BJ (cell line): ENCODE measurements around the gene GPR15. TPM values are rescaled to one million over a fixed set of nuclear protein-coding genes. Genes with fewer than 3 reads are reported as not detected.

Experiments
- CTCF ChIA-PET: fragments of 350-600 bp; formaldehyde crosslinking; extraction: SDS; loops from one replicate; lab custom pipeline; 2021; ENCODE audit warnings: antibody characterized with exemption, inconsistent platforms; lab: Yijun Ruan, JAX
- POLR2A ChIA-PET: fragments of 300-600 bp; sonication (Branson Sonifier 250); formaldehyde crosslinking; extraction: SDS; loops from one replicate; lab custom pipeline; 2021; ENCODE audit warnings: antibody characterized with exemption; lab: Charles Lee
- DNase-seq: peaks from one replicate; pipeline ENCODE4 v3.0.0-alpha.2; 2011; ENCODE audit warnings: low read depth
- H3K27me3 ChIP-seq: 2 replicates; pipeline ENCODE4 v1.6.0; 2011; ENCODE audit warnings: low read length; ENCODE audit not compliant: control insufficient read depth, insufficient read depth
- H3K36me3 ChIP-seq: 2 replicates; pipeline ENCODE4 v1.5.1; 2011; ENCODE audit warnings: low read length; ENCODE audit not compliant: control insufficient read depth, insufficient read depth
- H3K4me3 ChIP-seq: 2 replicates; pipeline ENCODE4 v1.5.1; 2011; ENCODE audit warnings: low read depth, mild to moderate bottlenecking, control low read depth, low read length
- CTCF ChIP-seq: IDR thresholded peaks from 2 replicates; pipeline ENCODE4 v1.5.1; 2011; ENCODE audit warnings: low read depth, mild to moderate bottlenecking, control low read depth, inconsistent platforms, low read length, moderate library complexity; ENCODE audit not compliant: insufficient read depth
- polyA plus RNA-seq: library from polyadenylated mRNA; depleted of rRNA; stranded (reverse); fragments of >200 nt; gene quantifications from 2 replicates; pipeline ENCODE4 v1.2.3, GENCODE V29; 2011

The GPR15 gene
- polyA plus RNA-seq, 1 experiment, result not detected

GRCh38 chr3:98577178-98577895, 45.6 kb downstream of the GPR15 start:
- TF ChIP-seq CTCF, result no peak
- Histone ChIP-seq H3K4me3 (no peak overlapping the region), H3K36me3 (peaks cover 2% of the 10 kb centered on the region), H3K27me3 (no peaks in the 10 kb centered on the region)
- POLR2A ChIA-PET, result interaction anchor here (0.5 kb wide), 1 partner anchor 12 kb away, joined by 7 read pairs; no protein-coding TSS in a partner anchor
- CTCF ChIA-PET, result no interaction called here
- peak; percentile 25 for DNase-seq

GRCh38 chr3:98580401-98581386, 48.9 kb downstream of the GPR15 start:
- peaks cover 2% of the 10 kb centered on the region for H3K36me3 ChIP-seq
- POLR2A ChIA-PET, result no interaction called here
- DNase-seq, result no peak
- H3K27me3 ChIP-seq, result no peaks in the 10 kb centered on the region
- no peak for TF ChIP-seq CTCF
- CTCF ChIA-PET, result interaction anchor here (1.0 to 1.5 kb wide), 3 partner anchors 16 to 21 kb away, joined by 3 to 5 read pairs (median 3); no protein-coding TSS in a partner anchor
- no peak overlapping the region for H3K4me3 ChIP-seq

- no peak for TF ChIP-seq CTCF
- Histone ChIP-seq H3K27me3 (no peaks in the 10 kb centered on the region), H3K36me3 (peaks cover 2% of the 10 kb centered on the region), H3K4me3 (no peak overlapping the region)
- POLR2A ChIA-PET, result no interaction called here
- no peak for DNase-seq
- CTCF ChIA-PET, result interaction anchor here (1.0 to 1.5 kb wide), 3 partner anchors 15 to 20 kb away, joined by 3 to 5 read pairs (median 3); no protein-coding TSS in a partner anchor
Observed at GRCh38 chr3:98581474-98581873, 49.7 kb downstream of the GPR15 start.

- ChIA-PET POLR2A (no interaction called here), CTCF (interaction anchor here (1.5 kb wide), 1 partner anchor 16 kb away, joined by 3 read pairs; no protein-coding TSS in a partner anchor)
- Histone ChIP-seq H3K4me3 (no peak overlapping the region), H3K36me3 (peaks cover 2% of the 10 kb centered on the region), H3K27me3 (no peaks in the 10 kb centered on the region)
- no peak for DNase-seq
- no peak for TF ChIP-seq CTCF
Observed at GRCh38 chr3:98582042-98582441, 50.3 kb downstream of the GPR15 start.

GRCh38 chr3:98583766-98584165, 52.0 kb downstream of the GPR15 start:
- no peak for TF ChIP-seq CTCF
- ChIA-PET POLR2A (no interaction called here), CTCF (no interaction called here)
- no peak overlapping the region for H3K4me3 ChIP-seq
- peaks cover 2% of the 10 kb centered on the region for H3K36me3 ChIP-seq
- no peaks in the 10 kb centered on the region for H3K27me3 ChIP-seq
- no peak for DNase-seq
